BLaER1 (cell line): ENCODE measurements around the gene CAPSL.
A peak's percentile ranks its signal among the peaks of the same experiment; 100 is the strongest.

Experiments used
- H3K27ac ChIP-seq: shearing (Covaris generic); formaldehyde crosslinking; 2 replicates; pipeline ENCODE4 v1.8.1; 2022
- H3K27me3 ChIP-seq: shearing (Covaris generic); formaldehyde crosslinking; 2 replicates; pipeline ENCODE4 v1.8.1; 2022
- H3K36me3 ChIP-seq: shearing (Covaris generic); formaldehyde crosslinking; 2 replicates; pipeline ENCODE4 v1.8.1; 2022
- H3K4me1 ChIP-seq: shearing (Covaris generic); formaldehyde crosslinking; 2 replicates; pipeline ENCODE4 v1.8.1; 2022
- H3K4me2 ChIP-seq: shearing (Covaris generic); formaldehyde crosslinking; 2 replicates; pipeline ENCODE4 v1.8.1; 2022
- H3K4me3 ChIP-seq: shearing (Covaris generic); formaldehyde crosslinking; 2 replicates; pipeline ENCODE4 v1.8.1; 2022
- H3K9ac ChIP-seq: shearing (Covaris generic); formaldehyde crosslinking; 2 replicates; pipeline ENCODE4 v1.8.1; 2022
- H3K9me3 ChIP-seq: shearing (Covaris generic); formaldehyde crosslinking; 2 replicates; pipeline ENCODE4 v1.8.1; 2022
- H4K20me1 ChIP-seq: shearing (Covaris generic); formaldehyde crosslinking; 2 replicates; pipeline ENCODE4 v1.8.1; 2022
- Cebpa-rat ChIP-seq: shearing (Covaris generic); IDR thresholded peaks from 2 replicates; pipeline ENCODE4 v1.8.1; 2022

Gene CAPSL

DNA sequence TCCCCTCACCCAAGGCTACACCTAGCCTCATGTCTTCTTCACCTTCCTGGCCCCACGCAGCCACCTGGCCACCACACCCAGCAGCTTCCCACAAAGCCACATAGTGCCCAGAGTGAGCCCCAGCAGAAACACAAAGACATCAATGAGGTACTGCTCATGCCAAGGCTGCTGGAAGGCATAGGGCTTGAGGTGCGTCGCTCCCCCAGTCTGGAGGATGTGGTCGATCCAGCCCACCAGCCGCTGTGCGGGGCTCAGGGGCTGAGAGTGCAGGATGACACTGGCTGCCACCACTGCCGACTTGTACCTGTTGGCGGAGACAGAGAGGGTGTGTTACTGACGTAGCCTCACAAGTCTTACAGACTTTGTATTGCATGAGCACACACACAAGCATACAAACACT is 15.8 kb upstream of the CAPSL start:
- no peak overlapping the region for H3K4me2 ChIP-seq
- H3K9ac ChIP-seq: no peak overlapping the region
- H3K27me3 ChIP-seq: no peaks in the 10 kb centered on the region
- H3K27ac ChIP-seq: no peak overlapping the region
- peaks cover 5% of the 10 kb centered on the region; the same call in 1 of the 2 replicates for H3K4me1 ChIP-seq
- no peak for TF ChIP-seq Cebpa-rat
- H3K4me3 ChIP-seq: no peak overlapping the region
- H4K20me1 ChIP-seq: no peaks in the 10 kb centered on the region
- H3K36me3 ChIP-seq: no peaks in the 10 kb centered on the region
- H3K9me3 ChIP-seq: peaks cover 24% of the 10 kb centered on the region

GRCh38 chr5:35947085-35947484 is 8.7 kb upstream of the CAPSL start:
- Histone ChIP-seq H3K27me3 (no peaks in the 10 kb centered on the region), H3K9me3 (peaks cover 32% of the 10 kb centered on the region), H3K9ac (no peak overlapping the region), H4K20me1 (no peaks in the 10 kb centered on the region), H3K4me3 (no peak overlapping the region), H3K4me1 (no peaks in the 10 kb centered on the region), H3K36me3 (no peaks in the 10 kb centered on the region), H3K27ac (no peak overlapping the region), H3K4me2 (no peak overlapping the region)
- no peak; the same call in 1 of the 2 replicates for TF ChIP-seq Cebpa-rat

- Histone ChIP-seq H3K9me3 (peaks cover 2% of the 10 kb centered on the region; the same call in 1 of the 2 replicates), H3K4me3 (no peak overlapping the region), H3K4me2 (no peak overlapping the region), H3K27ac (no peak overlapping the region), H3K9ac (no peak overlapping the region), H3K4me1 (peaks cover under 1% of the 10 kb centered on the region), H3K27me3 (no peaks in the 10 kb centered on the region), H3K36me3 (no peaks in the 10 kb centered on the region), H4K20me1 (no peaks in the 10 kb centered on the region)
- TF ChIP-seq Cebpa-rat: no peak
Observed at GRCh38 chr5:35939639-35940038, 1.2 kb upstream of the CAPSL start.

GRCh38 chr5:35926389-35927051 is 11.9 kb downstream of the CAPSL start:
- Histone ChIP-seq H3K27ac (peak overlapping the region; percentile 28; the same call in 1 of the 2 replicates), H3K4me1 (peaks cover 51% of the 10 kb centered on the region), H3K9ac (no peak overlapping the region), H3K27me3 (no peaks in the 10 kb centered on the region), H3K4me3 (no peak overlapping the region), H3K9me3 (no peaks in the 10 kb centered on the region), H3K4me2 (peak overlapping the region; percentile 81), H4K20me1 (no peaks in the 10 kb centered on the region), H3K36me3 (no peaks in the 10 kb centered on the region)
- TF ChIP-seq Cebpa-rat: no peak

GRCh38 chr5:35924950-35925722 is 13.3 kb downstream of the CAPSL start:
- Histone ChIP-seq H3K4me2 (peak overlapping the region; percentile 81), H3K4me1 (peaks cover 65% of the 10 kb centered on the region), H3K9me3 (peaks cover 10% of the 10 kb centered on the region), H3K9ac (peak overlapping the region; percentile 71), H4K20me1 (no peaks in the 10 kb centered on the region), H3K36me3 (peaks cover 5% of the 10 kb centered on the region; the same call in 1 of the 2 replicates), H3K27me3 (no peaks in the 10 kb centered on the region), H3K27ac (peak overlapping the region; percentile 77), H3K4me3 (peak overlapping the region; percentile 24)
- no peak for TF ChIP-seq Cebpa-rat

- Histone ChIP-seq H3K4me2 (peak overlapping the region; percentile 81), H3K9ac (peak overlapping the region; percentile 71), H3K36me3 (peaks cover 13% of the 10 kb centered on the region; the same call in 1 of the 2 replicates), H3K27ac (peak overlapping the region; percentile 77), H3K9me3 (peaks cover 18% of the 10 kb centered on the region), H3K4me3 (0 out of 2 replicates have a peak overlapping the region, but pooled peaks have one; percentile 24), H4K20me1 (no peaks in the 10 kb centered on the region), H3K27me3 (no peaks in the 10 kb centered on the region), H3K4me1 (peaks cover 73% of the 10 kb centered on the region)
- no peak for TF ChIP-seq Cebpa-rat
Observed at GRCh38 chr5:35924122-35924949, 14.1 kb downstream of the CAPSL start.

DNA sequence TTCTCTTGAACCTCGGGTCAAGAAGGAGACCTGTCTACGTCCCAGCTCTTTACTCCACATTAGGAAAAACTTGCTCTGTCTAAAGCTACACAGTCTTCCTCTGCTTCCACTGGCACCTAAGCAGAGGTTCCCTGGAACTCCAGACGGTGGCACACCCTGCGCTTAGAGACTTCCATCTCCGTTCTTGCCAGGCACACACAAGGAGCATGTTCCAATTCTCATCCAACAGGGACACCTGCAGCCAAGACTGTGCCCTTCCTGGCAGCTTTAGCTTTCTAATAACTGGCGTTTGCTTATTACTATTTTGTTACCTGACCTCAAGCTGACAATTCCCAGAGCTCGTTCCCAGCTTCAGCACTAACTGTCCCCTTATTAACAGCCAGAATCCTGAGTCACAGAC is 16.0 kb downstream of the CAPSL start:
- H4K20me1 ChIP-seq: no peaks in the 10 kb centered on the region
- H3K9me3 ChIP-seq: peaks cover 36% of the 10 kb centered on the region
- H3K4me3 ChIP-seq: no peak overlapping the region
- H3K4me2 ChIP-seq: peak overlapping the region; percentile 51
- H3K9ac ChIP-seq: peak overlapping the region; percentile 13; the same call in 1 of the 2 replicates
- no peak for TF ChIP-seq Cebpa-rat
- H3K4me1 ChIP-seq: peaks cover 78% of the 10 kb centered on the region
- H3K27ac ChIP-seq: peak overlapping the region; percentile 70
- H3K36me3 ChIP-seq: peaks cover 24% of the 10 kb centered on the region
- no peaks in the 10 kb centered on the region for H3K27me3 ChIP-seq

DNA sequence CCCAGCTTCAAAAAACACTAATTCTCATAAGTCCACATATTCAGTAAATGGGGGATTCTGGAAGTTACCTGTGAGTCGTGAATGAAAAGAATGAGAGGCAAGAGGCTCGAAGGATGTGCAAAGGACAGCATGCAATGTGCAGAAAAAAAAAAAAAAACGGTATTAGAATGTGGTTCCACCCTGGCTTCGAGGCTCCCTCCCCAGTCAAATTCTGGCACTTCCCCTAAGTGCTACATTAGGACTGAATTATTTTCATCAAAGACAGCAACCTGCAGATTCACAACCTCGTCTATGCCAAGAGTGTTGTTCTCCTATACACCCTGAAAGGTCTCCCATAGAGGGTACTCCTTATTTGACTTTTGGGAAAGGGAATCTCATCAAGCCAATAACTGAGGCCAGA is 16.5 kb downstream of the CAPSL start:
- Histone ChIP-seq H3K9ac (0 out of 2 replicates have a peak overlapping the region, but pooled peaks have one; percentile 13), H3K4me2 (peak overlapping the region; percentile 51), H3K27ac (peak overlapping the region; percentile 70), H3K4me3 (no peak overlapping the region), H3K27me3 (no peaks in the 10 kb centered on the region), H3K36me3 (peaks cover 24% of the 10 kb centered on the region), H4K20me1 (no peaks in the 10 kb centered on the region), H3K4me1 (peaks cover 78% of the 10 kb centered on the region), H3K9me3 (peaks cover 40% of the 10 kb centered on the region)
- TF ChIP-seq Cebpa-rat: no peak

- H3K4me2 ChIP-seq: peak overlapping the region; percentile 51
Observed at GRCh38 chr5:35920890-35921289, 17.5 kb downstream of the CAPSL start.

More at GRCh38 chr5:35920890-35921289, 17.5 kb downstream of the CAPSL start:
- no peak overlapping the region for H3K4me3 ChIP-seq
- H3K36me3 ChIP-seq: peaks cover 24% of the 10 kb centered on the region
- H4K20me1 ChIP-seq: no peaks in the 10 kb centered on the region
- peaks cover 49% of the 10 kb centered on the region for H3K9me3 ChIP-seq
- H3K27me3 ChIP-seq: no peaks in the 10 kb centered on the region
- peaks cover 69% of the 10 kb centered on the region for H3K4me1 ChIP-seq
- no peak for TF ChIP-seq Cebpa-rat
- H3K27ac ChIP-seq: peak overlapping the region; percentile 70
- 0 out of 2 replicates have a peak overlapping the region, but pooled peaks have one; percentile 13 for H3K9ac ChIP-seq
